Tibial artery (tissue), 4 donors: ENCODE measurements around the gene ZACN.
A peak's percentile ranks its signal among the peaks of the same experiment; 100 is the strongest.

Experiments
- DNase-seq, 2 donors: peaks; one replicate each; pipeline ENCODE4 v3.0.0-alpha.2; 2019
- H3K27ac ChIP-seq, 2 donors: fragments of 200-600 bp; sonication (generic) in 1 of 2; 1 replicate in 1 of 2; 2 replicates in 1 of 2; pipeline ENCODE4 v1.5.1; 2018 to 2019; ENCODE audit warnings: mild to moderate bottlenecking in 1 of 2
- H3K27me3 ChIP-seq, 2 donors: fragments of 200-600 bp; sonication (generic) in 1 of 2; one replicate each; pipeline versions ENCODE4 v1.5.1 to v1.6.0; 2016 to 2019
- H3K36me3 ChIP-seq, 3 donors: fragments of 200-600 bp; sonication (generic) in 2 of 3; one replicate each; pipeline ENCODE4 v1.5.1; 2016 to 2019; ENCODE audit warnings: mild to moderate bottlenecking in 2 of 3
- H3K4me1 ChIP-seq, 4 donors: fragments of 200-600 bp; sonication (generic) in 2 of 4; 1 replicate in 3 of 4; 2 replicates in 1 of 4; pipeline ENCODE4 v1.5.1; 2016 to 2019
- H3K4me3 ChIP-seq, 2 donors: fragments of 200-600 bp; sonication (generic) in 1 of 2; 1 replicate in 1 of 2; 2 replicates in 1 of 2; pipeline ENCODE4 v1.5.1; 2018 to 2019; ENCODE audit warnings: mild to moderate bottlenecking in 2 of 2
- H3K9me3 ChIP-seq, 3 donors: fragments of 200-600 bp; sonication (generic) in 1 of 3; one replicate each; pipeline ENCODE4 v1.5.1; 2016 to 2019
- intact Hi-C: fragments of 100-400 bp; cut with DNase I; formaldehyde crosslinking; loops from one replicate; pipeline ENCODE4 v1.15.0; 2023; ENCODE audit warnings: low total_unique reads
- TF ChIP-seq, protein P1 (sequence below), 2 experiments: fragments of 200-600 bp in 1 of 2; fragments of 450-650 bp in 1 of 2; IDR thresholded peaks; one replicate each; pipeline ENCODE4 v1.5.1; 2017 to 2019; ENCODE audit warnings: antibody characterized with exemption in 2 of 2, mild to moderate bottlenecking in 1 of 2, moderate library complexity in 1 of 2

Gene ZACN

GRCh38 chr17:76082326-76083251 lies 3.6 kb downstream of the ZACN start:
- DNase-seq = no peak
- H3K36me3 ChIP-seq = peaks cover 34 to 56% (median 48%) of the 10 kb centered on the region in 3 donors
- intact Hi-C loops = no loop called here

GRCh38 chr17:76083536-76084182 lies 4.7 kb downstream of the ZACN start:
- H3K4me1 ChIP-seq = peaks cover 0 to 14% (median 2%) of the 10 kb centered on the region in 4 donors
- H3K27ac ChIP-seq = no peak overlapping the region
- intact Hi-C loops = no loop called here
- H3K9me3 ChIP-seq = no peaks in the 10 kb centered on the region
- TF ChIP-seq, protein P1, sequence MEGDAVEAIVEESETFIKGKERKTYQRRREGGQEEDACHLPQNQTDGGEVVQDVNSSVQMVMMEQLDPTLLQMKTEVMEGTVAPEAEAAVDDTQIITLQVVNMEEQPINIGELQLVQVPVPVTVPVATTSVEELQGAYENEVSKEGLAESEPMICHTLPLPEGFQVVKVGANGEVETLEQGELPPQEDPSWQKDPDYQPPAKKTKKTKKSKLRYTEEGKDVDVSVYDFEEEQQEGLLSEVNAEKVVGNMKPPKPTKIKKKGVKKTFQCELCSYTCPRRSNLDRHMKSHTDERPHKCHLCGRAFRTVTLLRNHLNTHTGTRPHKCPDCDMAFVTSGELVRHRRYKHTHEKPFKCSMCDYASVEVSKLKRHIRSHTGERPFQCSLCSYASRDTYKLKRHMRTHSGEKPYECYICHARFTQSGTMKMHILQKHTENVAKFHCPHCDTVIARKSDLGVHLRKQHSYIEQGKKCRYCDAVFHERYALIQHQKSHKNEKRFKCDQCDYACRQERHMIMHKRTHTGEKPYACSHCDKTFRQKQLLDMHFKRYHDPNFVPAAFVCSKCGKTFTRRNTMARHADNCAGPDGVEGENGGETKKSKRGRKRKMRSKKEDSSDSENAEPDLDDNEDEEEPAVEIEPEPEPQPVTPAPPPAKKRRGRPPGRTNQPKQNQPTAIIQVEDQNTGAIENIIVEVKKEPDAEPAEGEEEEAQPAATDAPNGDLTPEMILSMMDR (IDR thresholded peaks at IDR 0.05) = no peak
- H3K27me3 ChIP-seq = peaks cover 0 to 20% of the 10 kb centered on the region in 2 donors
- peaks cover 44 to 67% (median 58%) of the 10 kb centered on the region in 3 donors for H3K36me3 ChIP-seq
- H3K4me3 ChIP-seq = no peak overlapping the region
- peak in 1 of 2 donors; percentile 59 for DNase-seq

More at GRCh38 chr17:76082326-76083251, 3.6 kb downstream of the ZACN start:
- no peak overlapping the region for H3K27ac ChIP-seq
- peaks cover 0 to 14% (median 2%) of the 10 kb centered on the region in 4 donors for H3K4me1 ChIP-seq
- H3K27me3 ChIP-seq = peaks cover 0 to 30% of the 10 kb centered on the region in 2 donors
- no peak overlapping the region for H3K4me3 ChIP-seq
- no peaks in the 10 kb centered on the region for H3K9me3 ChIP-seq
- TF ChIP-seq, protein P1 (IDR thresholded peaks at IDR 0.05) = no peak

DNA sequence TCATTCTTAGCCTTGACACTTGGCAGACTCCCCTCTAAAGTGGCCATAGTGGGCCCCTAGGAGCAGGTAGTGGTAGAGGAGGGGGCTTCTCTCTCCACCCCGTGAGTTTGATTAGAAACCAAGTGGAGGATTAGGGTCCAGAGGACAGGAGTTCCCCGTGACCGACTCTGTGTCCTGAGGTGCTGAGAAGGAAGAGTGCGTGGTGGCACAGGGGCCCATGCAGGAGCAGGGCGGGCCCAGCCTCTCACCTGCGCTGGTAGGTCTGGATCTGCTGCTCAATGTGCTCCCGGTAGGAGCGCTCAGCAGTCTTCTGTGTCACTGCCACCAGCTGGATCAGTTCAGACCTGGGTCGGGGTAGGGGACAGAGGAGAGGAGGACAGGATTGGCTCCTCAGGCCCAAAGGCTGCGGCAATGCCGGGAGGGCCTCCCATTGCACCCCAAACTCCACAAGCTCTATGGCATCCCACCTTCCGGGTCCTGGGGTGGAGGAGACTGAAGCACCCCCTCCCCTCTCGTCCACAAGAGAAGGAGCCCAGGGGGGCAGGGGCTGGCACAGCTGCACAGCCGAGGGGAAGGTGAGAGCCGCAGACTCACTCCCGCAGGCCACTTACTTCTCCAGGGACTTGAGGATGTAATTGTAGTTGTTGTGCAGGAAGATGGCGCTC lies 6.2 kb downstream of the ZACN start:
- intact Hi-C loops = no loop called here
- peaks cover 0 to 4% of the 10 kb centered on the region in 2 donors for H3K27me3 ChIP-seq
- H3K4me1 ChIP-seq = peaks cover 0 to 5% (median under 1%) of the 10 kb centered on the region in 4 donors
- DNase-seq = peak in 1 of 2 donors; percentile 40
- no peak overlapping the region for H3K4me3 ChIP-seq
- TF ChIP-seq, protein P1 (IDR thresholded peaks at IDR 0.05) = no peak
- peaks cover 51 to 82% (median 74%) of the 10 kb centered on the region in 3 donors for H3K36me3 ChIP-seq
- H3K9me3 ChIP-seq = no peaks in the 10 kb centered on the region
- no peak overlapping the region for H3K27ac ChIP-seq

DNA sequence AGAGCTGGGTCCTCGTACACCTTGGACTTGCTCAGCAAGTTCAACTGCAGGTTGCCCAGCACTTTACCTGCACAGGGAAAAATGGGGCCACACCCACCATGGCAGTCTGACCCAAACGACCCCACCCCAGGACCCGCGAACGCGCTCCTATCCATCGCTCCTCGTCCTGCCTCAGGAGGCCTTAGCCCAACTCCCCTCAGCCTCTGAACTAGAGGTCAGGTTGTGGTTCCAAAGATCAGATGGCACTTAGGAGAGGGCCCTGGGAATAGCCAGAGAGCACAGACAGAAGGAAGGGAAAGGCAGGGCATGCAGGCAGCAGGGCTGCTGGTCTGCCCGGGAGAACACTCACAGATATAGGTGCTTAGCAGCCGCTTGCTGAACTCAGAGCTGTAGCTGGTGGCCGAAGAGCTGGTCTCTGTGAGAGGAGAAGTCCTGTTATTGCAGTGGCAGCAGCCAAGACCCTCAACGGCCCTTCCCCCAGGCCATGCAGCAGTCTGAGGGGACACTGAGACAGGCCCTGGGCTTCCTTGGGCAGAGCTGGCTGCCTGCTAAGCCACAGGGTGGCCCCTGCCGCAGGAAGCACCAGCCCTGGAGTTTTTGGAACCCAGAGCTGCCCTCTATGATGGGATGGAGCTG lies 6.9 kb downstream of the ZACN start:
- DNase-seq = no peak
- TF ChIP-seq, protein P1 (IDR thresholded peaks at IDR 0.05) = no peak
- intact Hi-C loops = no loop called here
- H3K4me3 ChIP-seq = no peak overlapping the region
- no peaks in the 10 kb centered on the region for H3K9me3 ChIP-seq
- no peak overlapping the region for H3K27ac ChIP-seq
- peaks cover 57 to 89% (median 80%) of the 10 kb centered on the region in 3 donors for H3K36me3 ChIP-seq
- no peaks in the 10 kb centered on the region for H3K27me3 ChIP-seq
- no peaks in the 10 kb centered on the region for H3K4me1 ChIP-seq

DNA sequence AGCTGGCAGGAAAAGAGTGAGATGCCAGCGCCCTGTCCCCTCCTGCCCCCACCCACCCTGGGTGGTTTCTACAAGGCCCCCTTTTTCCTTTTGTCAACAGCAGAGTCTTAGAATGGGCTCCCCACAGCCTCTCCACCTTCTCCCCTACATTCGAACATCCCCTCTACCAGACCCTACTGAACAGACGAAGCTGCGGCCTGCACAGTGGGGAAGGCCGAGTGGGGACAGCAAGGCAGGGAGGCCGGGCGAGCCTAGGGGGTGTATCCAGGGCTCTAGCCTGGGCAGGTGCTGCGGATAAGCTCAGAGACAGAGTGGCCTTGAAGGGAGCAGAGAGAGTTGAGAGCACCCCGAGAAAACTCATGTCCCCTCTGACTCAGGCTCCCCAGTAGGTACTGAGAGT lies 7.4 kb downstream of the ZACN start:
- TF ChIP-seq, protein P1 (IDR thresholded peaks at IDR 0.05) = no peak

More for the DNA sequence above, 7.4 kb downstream of the ZACN start:
- H3K9me3 ChIP-seq = no peaks in the 10 kb centered on the region
- H3K4me3 ChIP-seq = no peak overlapping the region
- no peaks in the 10 kb centered on the region for H3K27me3 ChIP-seq
- peaks cover 58 to 94% (median 86%) of the 10 kb centered on the region in 3 donors for H3K36me3 ChIP-seq
- DNase-seq = no peak
- no peaks in the 10 kb centered on the region for H3K4me1 ChIP-seq
- intact Hi-C loops = no loop called here
- no peak overlapping the region for H3K27ac ChIP-seq
